GM19240 (cell line): ENCODE data around the gene ARRDC5.
"Not testable (repeated sequence)": the region's sequence is repeated elsewhere in the genome, so short reads cannot be mapped to it uniquely, and the experiment has no call there.

ENCODE experiments used
- DNase-seq: peaks from one replicate; pipeline ENCODE4 v3.0.0; 2011; ENCODE audit warnings: low spot score; ENCODE audit not compliant: insufficient read length

The ARRDC5 gene

GRCh38 chr19:4910594-4911281, 8.0 kb upstream of the ARRDC5 start:
- no peak for DNase-seq

- DNase-seq = peak; percentile 95
These were observed 7.3 kb upstream of the ARRDC5 start for GRCh38 chr19:4909897-4910593.

GRCh38 chr19:4909156-4909896, 6.6 kb upstream of the ARRDC5 start, which contains the start of gene UHRF1:
Gene UHRF1 (plus strand): TSS chr19:4909501. CDS start chr19:4910886, 1,385 bp downstream.
- no peak for DNase-seq

GRCh38 chr19:4908781-4909155, 6.1 kb upstream of the ARRDC5 start:
- DNase-seq = no peak

- no peak for DNase-seq
These were observed 5.7 kb upstream of the ARRDC5 start for GRCh38 chr19:4908360-4908759.

- no peak for DNase-seq
These were observed 4.3 kb upstream of the ARRDC5 start for GRCh38 chr19:4906963-4907362.

GRCh38 chr19:4904481-4904880, 1.8 kb upstream of the ARRDC5 start:
- no peak for DNase-seq

GRCh38 chr19:4900879-4901278, 1.8 kb downstream of the ARRDC5 start:
- DNase-seq = not testable (repeated sequence)

GRCh38 chr19:4897146-4897545, 5.5 kb downstream of the ARRDC5 start:
- no peak for DNase-seq

GRCh38 chr19:4896372-4896771, 6.3 kb downstream of the ARRDC5 start:
- no peak for DNase-seq

- not testable (repeated sequence) for DNase-seq
These were observed 9.7 kb downstream of the ARRDC5 start for GRCh38 chr19:4892962-4893361.

GRCh38 chr19:4891066-4891465, 11.6 kb downstream of the ARRDC5 start:
- no peak for DNase-seq

GRCh38 chr19:4889034-4889815, 13.5 kb downstream of the ARRDC5 start:
- DNase-seq = no peak

- DNase-seq = not testable (repeated sequence)
These were observed 14.9 kb downstream of the ARRDC5 start for GRCh38 chr19:4887803-4888202.

GRCh38 chr19:4884993-4885392, 17.7 kb downstream of the ARRDC5 start:
- DNase-seq = not testable (repeated sequence)

- DNase-seq = not testable (repeated sequence)
These were observed 19.8 kb downstream of the ARRDC5 start for GRCh38 chr19:4882874-4883273.

GRCh38 chr19:4879041-4879440, 23.7 kb downstream of the ARRDC5 start:
- no peak for DNase-seq

- DNase-seq = no peak
These were observed 24.2 kb downstream of the ARRDC5 start for GRCh38 chr19:4878491-4878968.

- no peak for DNase-seq
These were observed 24.8 kb downstream of the ARRDC5 start for GRCh38 chr19:4877753-4878490.

GRCh38 chr19:4873930-4874329, 28.8 kb downstream of the ARRDC5 start:
- no peak for DNase-seq

GRCh38 chr19:4871711-4872110, 31.0 kb downstream of the ARRDC5 start:
- DNase-seq = no peak
